ACC112 (cell line): ENCODE results near the gene CYS1.
"Not testable (repeated sequence)": the region's sequence is repeated elsewhere in the genome, so short reads cannot be mapped to it uniquely, and the experiment has no call there.

Experiments used
- H2AFZ ChIP-seq: fragments of 200-600 bp; sonication (generic); one replicate; pipeline ENCODE4 v1.6.0; 2017; ENCODE audit warnings: antibody characterized with exemption, low read length; ENCODE audit not compliant: unreplicated experiment
- H3K27ac ChIP-seq: fragments of 200-600 bp; sonication (generic); 2 replicates; pipeline ENCODE4 v1.5.1; 2014; ENCODE audit warnings: low read depth, mild to moderate bottlenecking, antibody characterized with exemption, low read length, moderate library complexity
- H3K27me3 ChIP-seq: fragments of 200-600 bp; sonication (generic); 2 replicates; pipeline ENCODE4 v1.6.1; 2014; ENCODE audit warnings: mild to moderate bottlenecking, antibody characterized with exemption, low read length, moderate library complexity, mixed read lengths; ENCODE audit not compliant: insufficient read depth
- H3K36me3 ChIP-seq: fragments of 200-600 bp; sonication (generic); 2 replicates; pipeline ENCODE4 v1.6.1; 2016; ENCODE audit warnings: mild to moderate bottlenecking, antibody characterized with exemption, low read length, moderate library complexity, mixed read lengths; ENCODE audit not compliant: insufficient read depth
- H3K4me1 ChIP-seq: fragments of 200-600 bp; sonication (generic); one replicate; pipeline ENCODE4 v1.6.1; 2016; ENCODE audit warnings: low read length, mixed read lengths; ENCODE audit not compliant: insufficient read depth, unreplicated experiment, control insufficient read depth
- H3K4me3 ChIP-seq: fragments of 200-600 bp; sonication (generic); 2 replicates; pipeline ENCODE4 v1.5.1; 2014; ENCODE audit warnings: mild to moderate bottlenecking, low read depth, low read length
- H3K79me2 ChIP-seq: fragments of 200-600 bp; sonication (generic); one replicate; pipeline ENCODE4 v1.6.0; 2016; ENCODE audit warnings: low read length; ENCODE audit not compliant: control insufficient read depth, unreplicated experiment, insufficient read depth

CYS1 gene

DNA sequence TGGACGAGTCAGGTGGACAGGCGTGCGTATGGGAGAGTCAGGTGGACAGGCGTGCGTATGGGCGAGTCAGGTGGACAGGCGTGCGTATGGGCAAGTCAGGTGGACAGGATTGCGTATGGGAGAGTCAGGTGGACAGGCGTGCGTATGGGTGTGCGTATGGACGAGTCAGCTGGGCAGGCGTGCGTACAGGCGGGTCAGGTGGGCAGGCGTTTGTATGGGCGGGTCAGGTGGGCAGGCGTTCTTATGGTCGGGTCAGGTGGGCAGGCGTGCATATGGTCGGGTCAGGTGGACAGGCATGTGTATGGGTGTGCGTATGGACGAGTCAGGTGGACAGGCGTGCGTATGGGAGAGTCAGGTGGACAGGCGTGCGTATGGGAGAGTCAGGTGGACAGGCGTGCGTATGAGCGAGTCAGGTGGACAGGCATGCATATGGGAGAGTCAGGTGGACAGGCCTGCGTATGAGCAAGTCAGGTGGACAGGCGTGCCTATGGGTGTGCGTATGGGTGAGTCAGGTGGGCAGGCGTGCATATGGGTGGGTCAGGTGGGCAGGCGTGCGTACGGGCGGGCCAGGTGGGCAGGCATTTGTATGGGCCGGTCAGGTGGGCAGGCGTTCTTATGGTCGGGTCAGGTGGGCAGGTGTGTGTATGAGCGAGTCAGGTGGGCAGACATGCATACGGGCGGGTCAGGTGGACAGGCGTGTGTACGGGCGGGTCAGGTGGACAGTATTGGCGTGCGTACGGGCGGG, 69.2 kb downstream of the CYS1 start:
- H3K79me2 ChIP-seq, H3K4me3 ChIP-seq, H3K36me3 ChIP-seq, H3K27ac ChIP-seq, H2AFZ ChIP-seq, H3K27me3 ChIP-seq: not testable (repeated sequence)
- H3K4me1 ChIP-seq, result peaks cover 22% of the 10 kb centered on the region

DNA sequence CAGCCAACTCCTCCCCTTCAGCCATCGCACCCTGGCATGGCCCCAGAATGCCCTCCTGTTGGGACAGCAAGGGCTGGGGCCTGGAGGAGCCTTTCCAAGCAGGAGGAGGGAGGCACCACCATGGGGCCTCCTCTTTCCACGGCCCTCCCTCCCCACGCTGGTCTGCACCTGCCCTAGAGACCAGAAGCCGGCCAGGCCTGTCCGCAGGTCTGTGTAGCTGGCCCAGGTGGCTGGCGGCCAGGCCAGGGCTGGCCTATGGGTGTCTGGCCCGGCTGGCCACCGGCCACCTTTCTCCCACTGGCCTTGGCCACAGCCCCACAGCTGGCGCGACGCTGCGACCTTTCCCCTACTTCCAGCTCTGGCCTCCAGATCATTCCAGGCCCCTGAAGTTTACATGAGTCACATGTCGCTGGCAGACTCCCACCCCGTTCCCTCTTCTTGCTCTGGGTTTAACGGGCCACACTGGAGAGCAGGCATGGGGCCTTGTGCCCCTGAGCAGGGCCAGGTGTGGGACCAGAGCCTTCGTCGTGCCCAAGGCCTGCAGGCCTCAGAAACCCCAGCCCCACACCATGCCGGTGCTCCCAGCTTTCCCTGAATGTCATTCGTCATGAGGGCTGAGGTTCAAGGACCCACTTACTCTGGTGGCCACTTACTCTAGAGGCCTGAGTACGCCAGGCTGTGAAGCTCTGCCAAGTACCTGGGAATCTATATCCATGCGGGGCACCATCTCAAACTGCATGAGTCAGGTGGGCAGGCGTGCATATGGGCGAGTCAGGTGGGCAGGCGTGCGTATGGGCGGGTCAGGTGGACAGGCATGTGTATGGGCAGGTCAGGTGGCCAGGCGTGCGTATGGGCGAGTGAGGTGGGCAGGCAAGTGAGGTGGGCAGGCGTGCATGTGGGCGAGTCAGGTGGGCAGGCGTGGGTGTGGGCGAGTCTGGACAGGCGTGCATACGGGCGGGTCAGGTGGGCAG, 70.1 kb downstream of the CYS1 start:
- H3K79me2 ChIP-seq, result no peaks in the 10 kb centered on the region
- no peak overlapping the region for H3K27ac ChIP-seq
- H3K4me1 ChIP-seq, result peaks cover 22% of the 10 kb centered on the region
- H3K36me3 ChIP-seq, result no peaks in the 10 kb centered on the region
- no peak overlapping the region for H3K4me3 ChIP-seq
- H2AFZ ChIP-seq, result no peak overlapping the region
- no peaks in the 10 kb centered on the region for H3K27me3 ChIP-seq

DNA sequence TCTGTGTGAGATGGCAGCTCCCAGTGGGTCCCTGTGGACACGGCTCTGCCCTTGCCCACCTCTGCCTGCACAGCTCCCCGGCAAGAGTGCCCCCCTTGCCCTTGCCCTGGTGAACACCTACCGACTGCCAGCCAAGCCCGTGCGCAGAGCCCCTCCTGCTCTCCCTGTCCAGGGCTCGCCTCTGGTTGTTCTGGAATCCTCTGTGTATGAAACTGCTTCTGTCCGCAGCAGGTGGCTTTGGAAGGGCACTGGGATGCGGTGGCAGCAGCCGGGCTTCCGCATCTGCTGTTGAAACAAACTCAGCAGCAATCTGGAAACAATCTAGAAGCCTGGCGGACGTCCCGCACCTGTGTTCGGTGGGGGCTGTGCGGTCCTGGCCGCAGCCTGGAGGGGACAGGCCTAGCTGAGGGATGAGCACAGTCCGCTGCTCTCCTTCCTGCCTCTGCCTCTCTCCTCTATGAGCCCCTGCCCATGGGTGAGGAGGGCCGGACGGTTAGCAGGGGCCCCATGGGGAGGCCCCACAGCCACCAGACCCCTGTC, 70.9 kb downstream of the CYS1 start:
- Histone ChIP-seq H3K27ac (no peak overlapping the region), H3K27me3 (no peaks in the 10 kb centered on the region), H3K4me3 (no peak overlapping the region)

DNA sequence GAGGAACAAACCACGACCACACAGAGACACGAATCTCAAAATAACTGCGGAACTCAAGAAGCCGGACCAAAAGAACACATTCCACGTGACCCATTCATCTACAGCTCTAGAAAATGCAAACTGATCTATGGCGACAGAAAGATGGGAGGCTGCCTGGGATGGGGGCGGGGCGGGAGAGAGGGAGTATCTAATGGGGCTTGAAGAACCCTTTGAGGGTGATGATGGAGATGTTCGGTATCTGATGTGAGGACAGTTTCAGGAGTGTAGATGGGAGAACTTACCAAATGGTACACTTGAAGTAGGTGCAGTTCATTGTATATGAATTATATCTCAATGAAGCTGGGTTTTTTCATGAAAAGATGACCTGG, 71.4 kb downstream of the CYS1 start:
- H3K4me3 ChIP-seq, result peak overlapping the region; percentile 4; the same call in 1 of the 2 replicates
- H3K27ac ChIP-seq, result no peak overlapping the region
- peaks cover 22% of the 10 kb centered on the region for H3K4me1 ChIP-seq
- H3K27me3 ChIP-seq, result no peaks in the 10 kb centered on the region
- peak overlapping the region; percentile 12 for H2AFZ ChIP-seq
- H3K36me3 ChIP-seq, result no peaks in the 10 kb centered on the region
- no peaks in the 10 kb centered on the region for H3K79me2 ChIP-seq

More for the DNA sequence above, 70.9 kb downstream of the CYS1 start:
- H3K79me2 ChIP-seq, result no peaks in the 10 kb centered on the region
- H3K36me3 ChIP-seq, result no peaks in the 10 kb centered on the region
- H3K4me1 ChIP-seq, result peaks cover 22% of the 10 kb centered on the region
- no peak overlapping the region for H2AFZ ChIP-seq

DNA sequence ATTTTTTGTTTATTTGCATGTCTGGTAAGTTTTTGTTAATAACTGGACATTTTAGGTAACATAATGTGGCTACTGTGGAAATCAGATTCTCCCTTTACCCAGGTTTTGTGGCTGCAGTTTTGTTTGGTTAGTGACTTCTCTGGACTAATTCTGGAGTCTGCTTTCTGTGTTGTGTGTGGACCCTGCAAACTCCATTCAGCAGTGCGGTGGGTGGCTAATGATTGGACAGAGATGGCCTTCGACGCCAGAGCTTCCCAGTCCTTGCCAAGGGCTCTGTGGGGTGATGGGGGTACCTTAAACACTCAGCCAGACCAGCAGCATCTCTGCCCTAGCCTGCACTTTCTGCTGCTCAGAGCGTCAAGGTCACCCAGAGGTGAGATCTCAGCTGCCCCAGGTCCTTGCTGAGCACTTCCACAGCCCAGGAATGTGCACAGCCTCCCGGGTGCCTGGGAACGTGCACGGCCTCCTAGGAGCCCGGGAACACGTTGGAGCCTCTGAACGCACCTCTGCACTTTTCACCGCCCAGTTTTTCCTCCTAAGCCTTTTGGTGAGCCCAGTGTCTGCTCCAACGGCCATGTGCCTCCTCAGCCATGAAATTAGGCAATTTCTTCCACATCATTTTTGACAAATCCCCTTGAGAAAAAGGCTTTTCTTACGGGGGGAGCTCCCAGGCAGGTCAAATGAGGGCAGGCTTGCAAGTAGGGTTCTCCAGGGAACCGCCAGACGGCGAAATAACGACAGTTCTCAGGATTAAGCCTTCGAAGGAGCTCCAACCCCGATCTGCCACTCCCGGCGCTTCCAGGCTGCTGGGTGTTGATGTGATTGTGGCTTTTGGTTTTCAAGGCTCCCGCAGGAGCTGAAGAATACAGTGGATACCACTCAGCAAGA, 72.0 kb downstream of the CYS1 start:
- Histone ChIP-seq H2AFZ (peak overlapping the region; percentile 12), H3K27ac (no peak overlapping the region), H3K79me2 (no peaks in the 10 kb centered on the region), H3K4me1 (peaks cover 22% of the 10 kb centered on the region), H3K36me3 (no peaks in the 10 kb centered on the region), H3K27me3 (no peaks in the 10 kb centered on the region), H3K4me3 (peak overlapping the region; percentile 4; the same call in 1 of the 2 replicates)

DNA sequence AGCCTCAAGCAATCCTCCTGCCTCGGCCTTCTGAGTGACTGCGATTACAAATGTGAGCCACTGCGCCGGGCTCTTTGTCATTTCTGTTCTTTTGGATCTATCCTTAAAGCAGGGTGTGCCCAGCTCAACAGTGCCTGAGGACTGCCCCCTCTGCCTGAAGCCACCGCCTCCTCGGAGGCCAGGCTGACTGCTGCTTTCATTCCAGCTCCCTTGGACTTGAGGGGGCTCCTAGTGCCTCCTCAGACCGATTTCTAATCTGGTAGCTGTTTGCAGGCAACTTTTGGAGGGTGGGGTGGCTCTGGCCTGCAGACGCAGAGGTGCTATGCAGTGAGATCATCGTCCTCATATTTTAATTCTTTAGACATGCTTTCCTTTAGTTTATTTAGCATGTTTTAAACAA, 72.8 kb downstream of the CYS1 start:
- H2AFZ ChIP-seq, result no peak overlapping the region
- H3K27ac ChIP-seq, result no peak overlapping the region

More for the DNA sequence above, 72.8 kb downstream of the CYS1 start:
- no peaks in the 10 kb centered on the region for H3K36me3 ChIP-seq
- H3K79me2 ChIP-seq, result no peaks in the 10 kb centered on the region
- H3K4me1 ChIP-seq, result peaks cover 22% of the 10 kb centered on the region
- H3K4me3 ChIP-seq, result no peak overlapping the region
- H3K27me3 ChIP-seq, result no peaks in the 10 kb centered on the region
